Trophoblast cell (in vitro differentiated cells and primary cell): ENCODE data around the gene RNF103.

Experiments used
- DNase-seq, 2 donors: peaks; one replicate each; pipeline ENCODE4 v3.0.0-alpha.2; 2016
- H2AFZ ChIP-seq: 2 replicates; pipeline ENCODE4 v1.6.1; 2013; ENCODE audit warnings: low read length, moderate library complexity, mild to moderate bottlenecking; ENCODE audit not compliant: insufficient read depth, poor library complexity
- H2AK5ac ChIP-seq: 2 replicates; pipeline ENCODE4 v1.6.1; 2013; ENCODE audit warnings: mild to moderate bottlenecking, low read length
- H2BK120ac ChIP-seq: 2 replicates; pipeline ENCODE4 v1.6.1; 2013; ENCODE audit warnings: low read length, mild to moderate bottlenecking, moderate library complexity; ENCODE audit not compliant: insufficient read depth, poor library complexity
- H2BK12ac ChIP-seq: 2 replicates; pipeline ENCODE4 v1.6.1; 2013; ENCODE audit warnings: mild to moderate bottlenecking, low read length, moderate library complexity
- H2BK5ac ChIP-seq: 2 replicates; pipeline ENCODE4 v1.6.1; 2013; ENCODE audit warnings: low read length, low read depth, moderate library complexity, mild to moderate bottlenecking; ENCODE audit not compliant: poor library complexity
- H3K14ac ChIP-seq: 2 replicates; pipeline ENCODE4 v1.6.1; 2013; ENCODE audit warnings: mild to moderate bottlenecking, low read length
- H3K18ac ChIP-seq: 2 replicates; pipeline ENCODE4 v1.6.1; 2013; ENCODE audit warnings: mild to moderate bottlenecking, low read length
- H3K23ac ChIP-seq: 2 replicates; pipeline ENCODE4 v1.6.1; 2013; ENCODE audit warnings: low read length
- H3K27ac ChIP-seq: 2 replicates; pipeline ENCODE4 v1.5.1; 2013; ENCODE audit warnings: low read depth, mild to moderate bottlenecking, inconsistent platforms, low read length, moderate library complexity
- H3K27me3 ChIP-seq: 2 replicates; pipeline ENCODE4 v1.6.1; 2013; ENCODE audit warnings: inconsistent platforms, mild to moderate bottlenecking, low read length, moderate library complexity; ENCODE audit not compliant: insufficient read depth
- H3K36me3 ChIP-seq, 2 experiments: 1 replicate in 1 of 2; 2 replicates in 1 of 2; pipeline ENCODE4 v1.6.1; 2013; ENCODE audit warnings: low read length in 2 of 2, mild to moderate bottlenecking in 2 of 2, moderate library complexity in 1 of 2; ENCODE audit not compliant: insufficient read depth in 2 of 2, control insufficient read depth in 1 of 2
- H3K4ac ChIP-seq: 2 replicates; pipeline ENCODE4 v1.6.1; 2013; ENCODE audit warnings: low read depth, mild to moderate bottlenecking, low read length, moderate library complexity
- H3K4me1 ChIP-seq, 2 experiments: 1 replicate in 1 of 2; 2 replicates in 1 of 2; pipeline ENCODE4 v1.6.1; 2013; ENCODE audit warnings: low read length in 2 of 2, mild to moderate bottlenecking in 2 of 2, moderate library complexity in 1 of 2; ENCODE audit not compliant: insufficient read depth in 2 of 2, control insufficient read depth in 1 of 2
- H3K4me2 ChIP-seq: 2 replicates; pipeline ENCODE4 v1.6.1; 2013; ENCODE audit warnings: inconsistent platforms, mild to moderate bottlenecking, low read length, moderate library complexity
- H3K4me3 ChIP-seq: 2 replicates; pipeline ENCODE4 v1.5.1; 2013; ENCODE audit warnings: mild to moderate bottlenecking, low read depth, low read length, inconsistent platforms
- H3K79me1 ChIP-seq: one replicate; pipeline ENCODE4 v1.6.1; 2013; ENCODE audit warnings: low read length
- H3K79me2 ChIP-seq: 2 replicates; pipeline ENCODE4 v1.6.1; 2013; ENCODE audit warnings: low read length, mild to moderate bottlenecking; ENCODE audit not compliant: control insufficient read depth, insufficient read depth, poor library complexity
- H3K9ac ChIP-seq: 2 replicates; pipeline ENCODE4 v1.6.1; 2013; ENCODE audit warnings: mild to moderate bottlenecking, low read length
- H3K9me3 ChIP-seq: 2 replicates; pipeline ENCODE4 v1.6.1; 2013; ENCODE audit warnings: low read depth, mild to moderate bottlenecking, control low read depth, inconsistent platforms, low read length; ENCODE audit not compliant: insufficient read depth
- H4K12ac ChIP-seq: 2 replicates; pipeline ENCODE4 v1.6.1; 2013; ENCODE audit warnings: low read depth, mild to moderate bottlenecking, low read length, moderate library complexity
- H4K8ac ChIP-seq: 2 replicates; pipeline ENCODE4 v1.6.1; 2013; ENCODE audit warnings: low read depth, mild to moderate bottlenecking, low read length, moderate library complexity
- H4K91ac ChIP-seq: one replicate; pipeline ENCODE4 v1.6.1; 2013; ENCODE audit warnings: low read depth, mild to moderate bottlenecking, low read length, moderate library complexity
- WGBS: extraction: QIAGEN DNeasy Blood & Tissue Kit; methylation state at CpG from one replicate; pipeline ENCODE4 v1.1.7; 2013; ENCODE audit warnings: missing lambda C conversion rate; ENCODE audit not compliant: insufficient read length, insufficient coverage; ENCODE audit errors: extremely low coverage; 5-methylcytosine and 5-hydroxymethylcytosine counted together

RNF103 gene

GRCh38 chr2:86621280-86621943 is 2.3 kb downstream of the RNF103 start:
- Histone ChIP-seq H3K9me3 (no peaks in the 10 kb centered on the region), H2AFZ (no peak overlapping the region), H4K91ac (no peak overlapping the region), H3K36me3 (peaks cover 2 to 3% of the 10 kb centered on the region in 2 experiments), H3K23ac (no peak overlapping the region), H3K79me2 (peaks cover 6% of the 10 kb centered on the region), H4K8ac (no peak overlapping the region), H3K4me3 (no peak overlapping the region), H4K12ac (no peak overlapping the region), H2BK12ac (no peak overlapping the region), H3K4ac (no peak overlapping the region), H3K4me2 (peak overlapping the region; percentile 30), H3K4me1 (peaks cover 2 to 5% of the 10 kb centered on the region in 2 experiments), H3K18ac (no peak overlapping the region), H2AK5ac (no peak overlapping the region), H2BK5ac (no peak overlapping the region), H3K9ac (no peak overlapping the region), H2BK120ac (no peak overlapping the region), H3K27ac (no peak overlapping the region), H3K27me3 (no peaks in the 10 kb centered on the region), H3K79me1 (peaks cover 11% of the 10 kb centered on the region), H3K14ac (no peak overlapping the region)
- no CpG with 5 or more reads among the region's 6 CpGs for WGBS
- DNase-seq = peak; percentile 12 to 54

GRCh38 chr2:86617738-86618137 is 5.9 kb downstream of the RNF103 start:
- Histone ChIP-seq H3K14ac (no peak overlapping the region), H3K4me1 (no peaks in the 10 kb centered on the region)

GRCh38 chr2:86617153-86617552 is 6.5 kb downstream of the RNF103 start:
- no peak overlapping the region for H2AK5ac ChIP-seq
- no peak overlapping the region for H3K9ac ChIP-seq
- no peak overlapping the region for H4K8ac ChIP-seq
- no peaks in the 10 kb centered on the region for H3K79me1 ChIP-seq
- H3K4me1 ChIP-seq = no peaks in the 10 kb centered on the region
- H2BK12ac ChIP-seq = no peak overlapping the region
- H3K4me3 ChIP-seq = no peak overlapping the region
- H3K18ac ChIP-seq = no peak overlapping the region
- no peak overlapping the region for H3K4ac ChIP-seq
- no peak overlapping the region for H4K91ac ChIP-seq
- WGBS = no CpG with 5 or more reads among the region's 3 CpGs
- DNase-seq = no peak
- H3K4me2 ChIP-seq = no peak overlapping the region
- no peak overlapping the region for H2BK5ac ChIP-seq
- no peaks in the 10 kb centered on the region for H3K27me3 ChIP-seq
- peaks cover 4 to 8% of the 10 kb centered on the region in 2 experiments for H3K36me3 ChIP-seq
- no peak overlapping the region for H3K14ac ChIP-seq
- H2AFZ ChIP-seq = no peak overlapping the region
- H2BK120ac ChIP-seq = no peak overlapping the region
- no peaks in the 10 kb centered on the region for H3K79me2 ChIP-seq
- H3K27ac ChIP-seq = no peak overlapping the region
- no peaks in the 10 kb centered on the region for H3K9me3 ChIP-seq
- no peak overlapping the region for H4K12ac ChIP-seq
- H3K23ac ChIP-seq = no peak overlapping the region

More at GRCh38 chr2:86617738-86618137, 5.9 kb downstream of the RNF103 start:
- no peak overlapping the region for H3K23ac ChIP-seq
- H3K27me3 ChIP-seq = no peaks in the 10 kb centered on the region
- no peak overlapping the region for H4K8ac ChIP-seq
- H2BK120ac ChIP-seq = no peak overlapping the region
- no peak overlapping the region for H2BK5ac ChIP-seq
- H4K91ac ChIP-seq = no peak overlapping the region
- H4K12ac ChIP-seq = no peak overlapping the region
- H3K79me1 ChIP-seq = peaks cover under 1% of the 10 kb centered on the region
- H3K4me3 ChIP-seq = no peak overlapping the region
- no peak overlapping the region for H2AFZ ChIP-seq
- H3K9me3 ChIP-seq = no peaks in the 10 kb centered on the region
- H3K79me2 ChIP-seq = peaks cover 2% of the 10 kb centered on the region
- no peak overlapping the region for H2AK5ac ChIP-seq
- H3K18ac ChIP-seq = no peak overlapping the region
- H3K9ac ChIP-seq = no peak overlapping the region
- H3K27ac ChIP-seq = no peak overlapping the region
- DNase-seq = no peak
- no peak overlapping the region for H3K4me2 ChIP-seq
- no peak overlapping the region for H3K4ac ChIP-seq
- H3K36me3 ChIP-seq = peaks cover 4 to 8% of the 10 kb centered on the region in 2 experiments
- no peak overlapping the region for H2BK12ac ChIP-seq

- no peak overlapping the region for H2BK5ac ChIP-seq
- H3K79me1 ChIP-seq = no peaks in the 10 kb centered on the region
- no peak overlapping the region for H3K9ac ChIP-seq
- H2BK12ac ChIP-seq = no peak overlapping the region
- H3K4me2 ChIP-seq = no peak overlapping the region
- no peak overlapping the region for H3K18ac ChIP-seq
- H3K4me1 ChIP-seq = no peaks in the 10 kb centered on the region
- H4K12ac ChIP-seq = no peak overlapping the region
- no peak overlapping the region for H2AFZ ChIP-seq
- H3K4me3 ChIP-seq = no peak overlapping the region
- no peak overlapping the region for H2AK5ac ChIP-seq
- H3K79me2 ChIP-seq = no peaks in the 10 kb centered on the region
- no peaks in the 10 kb centered on the region for H3K27me3 ChIP-seq
- H3K9me3 ChIP-seq = no peaks in the 10 kb centered on the region
- no peak overlapping the region for H4K91ac ChIP-seq
- H3K27ac ChIP-seq = no peak overlapping the region
- no peak overlapping the region for H2BK120ac ChIP-seq
- no peak overlapping the region for H4K8ac ChIP-seq
- H3K4ac ChIP-seq = no peak overlapping the region
- DNase-seq = no peak
- H3K36me3 ChIP-seq = peaks cover 4 to 8% of the 10 kb centered on the region in 2 experiments
- WGBS = no CpG with 5 or more reads among the region's 3 CpGs
- H3K23ac ChIP-seq = no peak overlapping the region
- H3K14ac ChIP-seq = no peak overlapping the region
Observed at GRCh38 chr2:86616502-86616901, 7.2 kb downstream of the RNF103 start.
